Measurements from ENCODE around the gene INTS15. TPM values are rescaled to one million over a fixed set of nuclear protein-coding genes. Genes with fewer than 3 reads are reported as not detected.

The INTS15 gene
- total and polyA plus RNA-seq, 9 of the 15 experiments (the other 6 are each of a cell fraction or from before 2014, with no cell fraction given), result 0.52 to 28.9 (median 11.6) TPM

DNA sequence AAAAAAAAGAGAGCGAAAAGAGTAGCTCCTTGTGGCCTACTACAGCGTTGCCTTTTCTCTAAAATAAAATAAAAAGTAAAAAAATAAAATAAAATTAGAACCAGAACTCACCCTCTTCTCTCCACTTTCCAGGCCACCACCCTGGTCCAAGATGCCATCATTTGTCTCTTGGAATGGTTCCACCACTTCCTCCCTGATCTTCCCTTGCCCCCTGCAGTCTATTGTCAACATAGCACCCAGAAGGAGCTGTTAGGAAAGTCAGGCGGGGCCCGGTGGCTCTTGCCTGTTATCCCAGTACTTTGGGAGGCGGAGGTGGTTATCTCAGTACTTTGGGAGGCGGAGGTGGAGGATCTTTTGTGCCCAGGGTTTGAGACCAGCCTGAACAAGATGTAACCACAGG, 31.0 kb upstream of the INTS15 start (continued):
- TF ChIP-seq CXXC5 (CRISPR knock-in tag; IDR thresholded peaks at IDR 0.05) (no peak), JUND (IDR thresholded peaks at IDR 0.05; ENCODE audit: borderline replicate concordance, low read depth, low read length) (peak; percentile 22; the same call in 1 of the 2 replicates), JUND (tag; IDR thresholded peaks at IDR 0.05; ENCODE audit: borderline replicate concordance, low read depth, low read length) (no peak), FOXK2 (conservative IDR thresholded peaks at IDR 0.05 in 1 of 2, IDR thresholded peaks at IDR 0.05 in 1 of 2; ENCODE audit: low read depth in 2 of 2) (0 out of 4 replicates have a peak, but pooled peaks have one; percentile 20 to 26), ZSCAN32 (CRISPR knock-in tag; IDR thresholded peaks at IDR 0.05) (no peak), CTBP1 (IDR thresholded peaks at IDR 0.05; ENCODE audit: borderline replicate concordance) (peak; percentile 48; the same call in 1 of the 2 replicates), CTCF (IDR thresholded peaks at IDR 0.05 in 2 of 3, conservative IDR thresholded peaks at IDR 0.05 in 1 of 3; ENCODE audit: insufficient read depth in 2 of 3, low read depth in 1 of 3, low read length in 3 of 3) (peak; percentile 63 to 79 (median 79)), TCF7 (IDR thresholded peaks at IDR 0.05; ENCODE audit: borderline replicate concordance) (no peak), ZBTB34 (CRISPR knock-in tag; IDR thresholded peaks at IDR 0.05) (no peak), SMC3 (conservative IDR thresholded peaks at IDR 0.05; ENCODE audit: insufficient read depth, low read depth, low read length) (peak; percentile 37; the same call in 1 of the 2 replicates), E2F3 (CRISPR knock-in tag; IDR thresholded peaks at IDR 0.05) (no peak), DEAF1 (CRISPR knock-in tag; IDR thresholded peaks at IDR 0.05) (peak; percentile 55; the same call in 1 of the 2 replicates), EGR1 (conservative IDR thresholded peaks at IDR 0.05) (peak; percentile 20; the same call in 1 of the 2 replicates)

Data from K562 (cell line).